ENCODE data around the gene GIGYF2.

DNA sequence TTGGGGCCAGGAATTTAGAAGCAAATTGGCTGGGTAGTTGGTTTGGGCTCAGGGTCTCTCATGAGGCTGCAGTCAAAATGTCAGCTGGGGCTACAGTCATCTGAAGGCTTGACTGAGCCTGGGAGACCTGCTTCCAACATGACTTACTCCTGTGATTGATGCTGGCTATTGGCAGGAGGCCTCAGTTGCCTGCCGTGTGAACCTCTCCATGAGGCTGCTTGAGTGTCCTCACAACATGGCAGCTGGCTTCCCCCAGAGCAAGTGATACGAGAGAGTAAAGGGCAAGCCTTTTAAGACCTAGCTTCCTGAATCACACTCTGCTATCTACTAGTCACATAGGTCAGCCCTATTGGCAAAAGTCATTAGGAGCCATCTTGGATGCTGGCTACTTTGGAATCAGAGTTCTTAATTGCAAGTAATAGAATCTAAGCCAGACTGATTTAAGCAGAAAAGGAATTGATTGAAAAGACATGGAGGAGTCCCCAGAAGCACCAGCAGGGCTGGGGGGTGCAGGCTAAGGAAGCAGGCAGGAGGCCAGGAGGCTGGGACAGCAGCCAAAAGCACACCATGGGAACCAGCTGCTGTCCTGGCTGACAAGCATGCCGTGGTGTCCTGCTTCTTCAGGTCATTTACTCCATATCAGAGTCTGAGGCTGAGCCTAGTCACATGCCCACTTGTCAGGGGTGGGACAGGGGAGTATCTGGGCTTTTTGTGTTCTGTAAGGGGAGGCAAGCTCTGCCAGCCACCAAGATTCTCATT is 7.8 kb upstream of the GIGYF2 start:
- TF ChIP-seq, protein P1, sequence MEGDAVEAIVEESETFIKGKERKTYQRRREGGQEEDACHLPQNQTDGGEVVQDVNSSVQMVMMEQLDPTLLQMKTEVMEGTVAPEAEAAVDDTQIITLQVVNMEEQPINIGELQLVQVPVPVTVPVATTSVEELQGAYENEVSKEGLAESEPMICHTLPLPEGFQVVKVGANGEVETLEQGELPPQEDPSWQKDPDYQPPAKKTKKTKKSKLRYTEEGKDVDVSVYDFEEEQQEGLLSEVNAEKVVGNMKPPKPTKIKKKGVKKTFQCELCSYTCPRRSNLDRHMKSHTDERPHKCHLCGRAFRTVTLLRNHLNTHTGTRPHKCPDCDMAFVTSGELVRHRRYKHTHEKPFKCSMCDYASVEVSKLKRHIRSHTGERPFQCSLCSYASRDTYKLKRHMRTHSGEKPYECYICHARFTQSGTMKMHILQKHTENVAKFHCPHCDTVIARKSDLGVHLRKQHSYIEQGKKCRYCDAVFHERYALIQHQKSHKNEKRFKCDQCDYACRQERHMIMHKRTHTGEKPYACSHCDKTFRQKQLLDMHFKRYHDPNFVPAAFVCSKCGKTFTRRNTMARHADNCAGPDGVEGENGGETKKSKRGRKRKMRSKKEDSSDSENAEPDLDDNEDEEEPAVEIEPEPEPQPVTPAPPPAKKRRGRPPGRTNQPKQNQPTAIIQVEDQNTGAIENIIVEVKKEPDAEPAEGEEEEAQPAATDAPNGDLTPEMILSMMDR (IDR thresholded peaks at IDR 0.05 in 2 of 3, conservative IDR thresholded peaks at IDR 0.05 in 1 of 3; ENCODE audit: borderline replicate concordance in 1 of 3, insufficient read depth in 1 of 3, low read depth in 2 of 3, low read length in 2 of 3), result no peak
- TF ChIP-seq CBX3 (IDR thresholded peaks at IDR 0.05; ENCODE audit: low read depth) (no peak), EGR1 (IDR thresholded peaks at IDR 0.05; ENCODE audit: low read depth) (no peak), POLR2AphosphoS5 (IDR thresholded peaks at IDR 0.05; ENCODE audit: low read depth, low read length) (no peak), POLR2A (IDR thresholded peaks at IDR 0.05; ENCODE audit: borderline replicate concordance, extremely low read depth, insufficient read depth, insufficient read length) (no peak), ZNF274 (IDR thresholded peaks at IDR 0.05; ENCODE audit: low read depth, low read length) (no peak), JUND (IDR thresholded peaks at IDR 0.05) (no peak), RAD21 (IDR thresholded peaks at IDR 0.05; ENCODE audit: low read depth) (no peak), EZH2 (IDR thresholded peaks at IDR 0.05) (no peak), EZH2phosphoT487 (IDR thresholded peaks at IDR 0.05; ENCODE audit: borderline replicate concordance) (no peak)

Data from HCT116 (cell line).